Liver (tissue), 9 donors: ENCODE data around the gene CLDN14. TPM values are rescaled to one million over a fixed set of nuclear protein-coding genes. Genes with fewer than 3 reads are reported as not detected.

Experiments used
- DNase-seq: peaks from one replicate; pipeline ENCODE4 v3.0.0-alpha.2; 2017; ENCODE audit warnings: low spot score
- H3K27ac ChIP-seq, 2 donors: one replicate each; pipeline ENCODE4 v1.7.0; 2013; ENCODE audit warnings: inconsistent platforms in 2 of 2, low read length in 2 of 2, control low read depth in 1 of 2, low read depth in 1 of 2, mild to moderate bottlenecking in 1 of 2
- H3K27me3 ChIP-seq, 4 donors: one replicate each; pipeline versions ENCODE4 v1.6.1 to v1.7.0; 2013; ENCODE audit warnings: low read length in 3 of 4, inconsistent platforms in 1 of 4, mild to moderate bottlenecking in 1 of 4, moderate library complexity in 1 of 4; ENCODE audit not compliant: control insufficient read depth in 4 of 4, insufficient read depth in 4 of 4
- H3K36me3 ChIP-seq, 4 donors: one replicate each; pipeline versions ENCODE4 v1.6.1 to v1.7.0; 2013; ENCODE audit warnings: low read length in 3 of 4, mild to moderate bottlenecking in 3 of 4, low read depth in 1 of 4, moderate library complexity in 1 of 4; ENCODE audit not compliant: control insufficient read depth in 4 of 4, insufficient read depth in 3 of 4
- H3K4me1 ChIP-seq, 4 donors: one replicate each; pipeline versions ENCODE4 v1.6.1 to v1.7.0; 2013; ENCODE audit warnings: low read length in 3 of 4, mild to moderate bottlenecking in 3 of 4, moderate library complexity in 1 of 4; ENCODE audit not compliant: control insufficient read depth in 4 of 4, insufficient read depth in 4 of 4
- H3K4me3 ChIP-seq, 3 donors: one replicate each; pipeline versions ENCODE4 v1.6.1 to v1.7.0; 2013; ENCODE audit warnings: low read length in 3 of 3, control low read depth in 1 of 3, low read depth in 1 of 3, mild to moderate bottlenecking in 1 of 3
- H3K9ac ChIP-seq, 2 donors: one replicate each; pipeline ENCODE4 v1.7.0; 2013; ENCODE audit warnings: low read length in 2 of 2, mild to moderate bottlenecking in 2 of 2, moderate library complexity in 2 of 2, control low read depth in 1 of 2, low read depth in 1 of 2
- H3K9me3 ChIP-seq, 4 donors: one replicate each; pipeline versions ENCODE4 v1.6.1 to v1.7.0; 2013; ENCODE audit warnings: low read length in 3 of 4; ENCODE audit not compliant: control insufficient read depth in 4 of 4
- EGR1 ChIP-seq, 2 donors: IDR thresholded peaks; 2 replicates each; pipeline ENCODE4 v1.6.1; 2016 to 2018; ENCODE audit warnings: antibody characterized with exemption in 2 of 2, low read depth in 2 of 2
- FOXA1 ChIP-seq: IDR thresholded peaks from 2 replicates; pipeline ENCODE4 v1.6.1; 2016; ENCODE audit warnings: antibody characterized with exemption
- FOXA2 ChIP-seq: IDR thresholded peaks from 2 replicates; pipeline ENCODE4 v1.6.1; 2016; ENCODE audit warnings: antibody characterized with exemption
- GABPA ChIP-seq, 2 donors: IDR thresholded peaks in 1 of 2; conservative IDR thresholded peaks in 1 of 2; 2 replicates each; pipeline ENCODE4 v1.6.1; 2016; ENCODE audit warnings: antibody characterized with exemption in 2 of 2, mild to moderate bottlenecking in 1 of 2, moderate library complexity in 1 of 2
- HNF4A ChIP-seq, 2 donors: conservative IDR thresholded peaks; 2 replicates each; pipeline ENCODE4 v1.6.1; 2016; ENCODE audit warnings: antibody characterized with exemption in 2 of 2, mild to moderate bottlenecking in 2 of 2
- HNF4G ChIP-seq: IDR thresholded peaks from 2 replicates; pipeline ENCODE4 v1.6.1; 2016; ENCODE audit warnings: antibody characterized with exemption
- JUND ChIP-seq, 2 donors: IDR thresholded peaks; 2 replicates each; pipeline ENCODE4 v1.6.1; 2016; ENCODE audit warnings: antibody characterized with exemption in 2 of 2
- NR2F2 ChIP-seq: IDR thresholded peaks from 2 replicates; pipeline ENCODE4 v1.6.1; 2016; ENCODE audit warnings: antibody characterized with exemption
- RAD21 ChIP-seq, 2 donors: IDR thresholded peaks; 2 replicates each; pipeline ENCODE4 v1.6.1; 2016; ENCODE audit warnings: antibody characterized with exemption in 2 of 2, mild to moderate bottlenecking in 2 of 2
- RXRA ChIP-seq, 2 donors: IDR thresholded peaks; 2 replicates each; pipeline ENCODE4 v1.6.1; 2017 to 2018; ENCODE audit warnings: antibody characterized with exemption in 2 of 2, mild to moderate bottlenecking in 1 of 2
- SP1 ChIP-seq: IDR thresholded peaks from 2 replicates; pipeline ENCODE4 v1.6.1; 2018; ENCODE audit warnings: antibody characterized with exemption, mild to moderate bottlenecking
- TAF1 ChIP-seq: conservative IDR thresholded peaks from 2 replicates; pipeline ENCODE4 v1.6.1; 2016; ENCODE audit warnings: antibody characterized with exemption, mild to moderate bottlenecking
- YY1 ChIP-seq: IDR thresholded peaks from 2 replicates; pipeline ENCODE4 v1.6.1; 2016; ENCODE audit warnings: antibody characterized with exemption, mild to moderate bottlenecking
- WGBS: extraction: QIAGEN DNeasy Blood & Tissue Kit; methylation state at CpG from one replicate; pipeline ENCODE4 v1.1.7; 2013; 5-methylcytosine and 5-hydroxymethylcytosine counted together
- polyA plus RNA-seq, 2 donors: library from polyadenylated mRNA; stranded (reverse) in 1 of 2; unstranded in 1 of 2; fragments of 200-250 nt in 1 of 2; fragments of >200 nt in 1 of 2; fragmentation: Nextera tagmentation in 1 of 2; extraction: Ambion mirVana in 1 of 2; gene quantifications; one replicate each; pipeline versions ENCODE4 v1.2.1 to v1.2.3, GENCODE V29; 2013 to 2015
- total RNA-seq, 2 donors: library from RNA; depleted of rRNA; stranded (reverse); fragments of >200 nt; gene quantifications; one replicate each; pipeline ENCODE4 v1.2.3, GENCODE V29; 2014
- TF ChIP-seq, protein P1 (sequence below): fragments of 150-350 bp; IDR thresholded peaks from 2 replicates; pipeline ENCODE4 v1.5.1; 2017; ENCODE audit warnings: improper control_type of control experiment, low read depth, low read length; ENCODE audit not compliant: missing input control
- TF ChIP-seq, protein P2 (sequence below): IDR thresholded peaks from 2 replicates; pipeline ENCODE4 v1.6.1; 2016; ENCODE audit warnings: antibody characterized with exemption
- TF ChIP-seq, protein P3 (sequence below): IDR thresholded peaks from 2 replicates; pipeline ENCODE4 v1.6.1; 2016; ENCODE audit warnings: antibody characterized with exemption
- TF ChIP-seq, protein P4 (sequence below): IDR thresholded peaks from 2 replicates; pipeline ENCODE4 v1.6.1; 2016; ENCODE audit warnings: antibody characterized with exemption, mild to moderate bottlenecking
- TF ChIP-seq, protein P5 (sequence below): IDR thresholded peaks from 2 replicates; pipeline ENCODE4 v1.6.1; 2016; ENCODE audit warnings: antibody characterized with exemption
- donor health status: healthy.
- donor health status: healthy.
- donor health status: healthy.
- donor health status: healthy.
- donor health status: healthy.

CLDN14 gene
- total and polyA plus RNA-seq, 4 donors, result 6.3 to 19.4 (median 13.4) TPM

DNA sequence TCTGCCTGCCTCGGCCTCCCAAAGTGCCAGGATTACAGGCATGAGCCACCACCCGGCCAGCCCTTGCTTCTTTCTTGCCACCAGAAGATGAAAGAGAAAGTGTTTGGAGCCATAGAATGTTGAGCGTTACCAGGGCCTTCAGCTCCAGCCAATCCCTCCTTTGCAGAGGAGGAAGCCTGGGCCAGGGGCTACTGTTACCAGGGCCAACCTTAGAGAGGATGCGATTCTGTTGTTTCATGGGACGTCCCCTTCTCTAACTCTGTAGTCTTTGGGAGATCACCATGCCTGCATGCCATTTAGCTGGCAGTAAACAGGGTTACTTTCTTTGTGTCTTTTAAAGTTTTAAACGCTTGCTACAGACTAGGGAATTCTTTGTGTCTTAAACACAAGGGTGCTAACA, 45.8 kb downstream of the CLDN14 start:
- no peak overlapping the region for H3K4me3 ChIP-seq
- DNase-seq, result no peak
- no peaks in the 10 kb centered on the region for H3K36me3 ChIP-seq
- no peak for TF ChIP-seq TAF1
- TF ChIP-seq FOXA1, result no peak
- TF ChIP-seq, protein P1, sequence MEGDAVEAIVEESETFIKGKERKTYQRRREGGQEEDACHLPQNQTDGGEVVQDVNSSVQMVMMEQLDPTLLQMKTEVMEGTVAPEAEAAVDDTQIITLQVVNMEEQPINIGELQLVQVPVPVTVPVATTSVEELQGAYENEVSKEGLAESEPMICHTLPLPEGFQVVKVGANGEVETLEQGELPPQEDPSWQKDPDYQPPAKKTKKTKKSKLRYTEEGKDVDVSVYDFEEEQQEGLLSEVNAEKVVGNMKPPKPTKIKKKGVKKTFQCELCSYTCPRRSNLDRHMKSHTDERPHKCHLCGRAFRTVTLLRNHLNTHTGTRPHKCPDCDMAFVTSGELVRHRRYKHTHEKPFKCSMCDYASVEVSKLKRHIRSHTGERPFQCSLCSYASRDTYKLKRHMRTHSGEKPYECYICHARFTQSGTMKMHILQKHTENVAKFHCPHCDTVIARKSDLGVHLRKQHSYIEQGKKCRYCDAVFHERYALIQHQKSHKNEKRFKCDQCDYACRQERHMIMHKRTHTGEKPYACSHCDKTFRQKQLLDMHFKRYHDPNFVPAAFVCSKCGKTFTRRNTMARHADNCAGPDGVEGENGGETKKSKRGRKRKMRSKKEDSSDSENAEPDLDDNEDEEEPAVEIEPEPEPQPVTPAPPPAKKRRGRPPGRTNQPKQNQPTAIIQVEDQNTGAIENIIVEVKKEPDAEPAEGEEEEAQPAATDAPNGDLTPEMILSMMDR, result no peak
- no peak for TF ChIP-seq HNF4G
- TF ChIP-seq, protein P2, sequence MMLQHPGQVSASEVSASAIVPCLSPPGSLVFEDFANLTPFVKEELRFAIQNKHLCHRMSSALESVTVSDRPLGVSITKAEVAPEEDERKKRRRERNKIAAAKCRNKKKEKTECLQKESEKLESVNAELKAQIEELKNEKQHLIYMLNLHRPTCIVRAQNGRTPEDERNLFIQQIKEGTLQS, result no peak
- TF ChIP-seq GABPA (IDR thresholded peaks at IDR 0.05 in 1 of 2, conservative IDR thresholded peaks at IDR 0.05 in 1 of 2), result no peak
- TF ChIP-seq YY1, result no peak
- no peak for TF ChIP-seq RXRA (IDR thresholded peaks at IDR 0.05)
- no peak for TF ChIP-seq NR2F2
- TF ChIP-seq RAD21 (IDR thresholded peaks at IDR 0.05), result no peak
- TF ChIP-seq, protein P3, sequence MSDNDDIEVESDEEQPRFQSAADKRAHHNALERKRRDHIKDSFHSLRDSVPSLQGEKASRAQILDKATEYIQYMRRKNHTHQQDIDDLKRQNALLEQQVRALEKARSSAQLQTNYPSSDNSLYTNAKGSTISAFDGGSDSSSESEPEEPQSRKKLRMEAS, result no peak
- TF ChIP-seq, protein P4, sequence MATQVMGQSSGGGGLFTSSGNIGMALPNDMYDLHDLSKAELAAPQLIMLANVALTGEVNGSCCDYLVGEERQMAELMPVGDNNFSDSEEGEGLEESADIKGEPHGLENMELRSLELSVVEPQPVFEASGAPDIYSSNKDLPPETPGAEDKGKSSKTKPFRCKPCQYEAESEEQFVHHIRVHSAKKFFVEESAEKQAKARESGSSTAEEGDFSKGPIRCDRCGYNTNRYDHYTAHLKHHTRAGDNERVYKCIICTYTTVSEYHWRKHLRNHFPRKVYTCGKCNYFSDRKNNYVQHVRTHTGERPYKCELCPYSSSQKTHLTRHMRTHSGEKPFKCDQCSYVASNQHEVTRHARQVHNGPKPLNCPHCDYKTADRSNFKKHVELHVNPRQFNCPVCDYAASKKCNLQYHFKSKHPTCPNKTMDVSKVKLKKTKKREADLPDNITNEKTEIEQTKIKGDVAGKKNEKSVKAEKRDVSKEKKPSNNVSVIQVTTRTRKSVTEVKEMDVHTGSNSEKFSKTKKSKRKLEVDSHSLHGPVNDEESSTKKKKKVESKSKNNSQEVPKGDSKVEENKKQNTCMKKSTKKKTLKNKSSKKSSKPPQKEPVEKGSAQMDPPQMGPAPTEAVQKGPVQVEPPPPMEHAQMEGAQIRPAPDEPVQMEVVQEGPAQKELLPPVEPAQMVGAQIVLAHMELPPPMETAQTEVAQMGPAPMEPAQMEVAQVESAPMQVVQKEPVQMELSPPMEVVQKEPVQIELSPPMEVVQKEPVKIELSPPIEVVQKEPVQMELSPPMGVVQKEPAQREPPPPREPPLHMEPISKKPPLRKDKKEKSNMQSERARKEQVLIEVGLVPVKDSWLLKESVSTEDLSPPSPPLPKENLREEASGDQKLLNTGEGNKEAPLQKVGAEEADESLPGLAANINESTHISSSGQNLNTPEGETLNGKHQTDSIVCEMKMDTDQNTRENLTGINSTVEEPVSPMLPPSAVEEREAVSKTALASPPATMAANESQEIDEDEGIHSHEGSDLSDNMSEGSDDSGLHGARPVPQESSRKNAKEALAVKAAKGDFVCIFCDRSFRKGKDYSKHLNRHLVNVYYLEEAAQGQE, result no peak
- TF ChIP-seq SP1, result no peak
- no peak for TF ChIP-seq EGR1 (IDR thresholded peaks at IDR 0.05; ENCODE audit: low read depth in 2 of 2)
- TF ChIP-seq, protein P5, sequence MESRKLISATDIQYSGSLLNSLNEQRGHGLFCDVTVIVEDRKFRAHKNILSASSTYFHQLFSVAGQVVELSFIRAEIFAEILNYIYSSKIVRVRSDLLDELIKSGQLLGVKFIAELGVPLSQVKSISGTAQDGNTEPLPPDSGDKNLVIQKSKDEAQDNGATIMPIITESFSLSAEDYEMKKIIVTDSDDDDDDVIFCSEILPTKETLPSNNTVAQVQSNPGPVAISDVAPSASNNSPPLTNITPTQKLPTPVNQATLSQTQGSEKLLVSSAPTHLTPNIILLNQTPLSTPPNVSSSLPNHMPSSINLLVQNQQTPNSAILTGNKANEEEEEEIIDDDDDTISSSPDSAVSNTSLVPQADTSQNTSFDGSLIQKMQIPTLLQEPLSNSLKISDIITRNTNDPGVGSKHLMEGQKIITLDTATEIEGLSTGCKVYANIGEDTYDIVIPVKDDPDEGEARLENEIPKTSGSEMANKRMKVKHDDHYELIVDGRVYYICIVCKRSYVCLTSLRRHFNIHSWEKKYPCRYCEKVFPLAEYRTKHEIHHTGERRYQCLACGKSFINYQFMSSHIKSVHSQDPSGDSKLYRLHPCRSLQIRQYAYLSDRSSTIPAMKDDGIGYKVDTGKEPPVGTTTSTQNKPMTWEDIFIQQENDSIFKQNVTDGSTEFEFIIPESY, result no peak
- TF ChIP-seq HNF4A (conservative IDR thresholded peaks at IDR 0.05), result no peak
- no peak for TF ChIP-seq JUND (IDR thresholded peaks at IDR 0.05)
- TF ChIP-seq FOXA2, result no peak
- no peaks in the 10 kb centered on the region for H3K27me3 ChIP-seq
- no peaks in the 10 kb centered on the region for H3K9me3 ChIP-seq
- WGBS, result 95% methylated on average over 6 of the region's 6 CpGs
- no peak overlapping the region for H3K9ac ChIP-seq
- no peaks in the 10 kb centered on the region for H3K4me1 ChIP-seq
- no peak overlapping the region for H3K27ac ChIP-seq
